PC-9 (cell line): ENCODE data around the gene GIMAP5. TPM values are rescaled to one million over a fixed set of nuclear protein-coding genes. Genes with fewer than 3 reads are reported as not detected.

Source experiments
- BruUV-seq: library from RNA; stranded (reverse); fragments of 400-500 nt; replicated peaks from 2 replicates; lab custom pipeline; 2021; lab: Mats Ljungman, UMichigan
- CTCF ChIA-PET: fragments of 300-600 bp; sonication (Branson Sonifier 250); formaldehyde crosslinking; loops from one replicate; lab custom pipeline; 2022; ENCODE audit warnings: antibody characterized with exemption; lab: Charles Lee
- POLR2A ChIA-PET: fragments of 300-600 bp; sonication (Branson Sonifier 250); formaldehyde crosslinking; loops from one replicate; lab custom pipeline; 2022; ENCODE audit warnings: antibody characterized with exemption; ENCODE audit not compliant: unreplicated experiment; lab: Charles Lee
- DNase-seq, 2 experiments: peaks; one replicate each; pipeline versions ENCODE4 v3.0.0 to v3.0.0-alpha.2; 2015 to 2022; ENCODE audit warnings: mixed read lengths in 1 of 2
- H2AFZ ChIP-seq: fragments of 200-600 bp; sonication (generic); 2 replicates; pipeline ENCODE4 v1.8.1; 2017; ENCODE audit warnings: antibody characterized with exemption
- H3F3A ChIP-seq: fragments of 200-600 bp; sonication (generic); 2 replicates; pipeline ENCODE4 v1.8.1; 2017; ENCODE audit warnings: antibody characterized with exemption, mild to moderate bottlenecking, low read depth; ENCODE audit not compliant: insufficient read depth
- H3K27ac ChIP-seq: fragments of 200-600 bp; sonication (generic); 2 replicates; pipeline ENCODE4 v1.6.1; 2016; ENCODE audit warnings: mixed run types
- H3K27me3 ChIP-seq: fragments of 200-600 bp; sonication (generic); 2 replicates; pipeline ENCODE4 v1.6.1; 2016; ENCODE audit warnings: low read depth, mixed run types; ENCODE audit not compliant: insufficient read depth
- H3K36me3 ChIP-seq: fragments of 200-600 bp; sonication (generic); 2 replicates; pipeline ENCODE4 v1.6.1; 2016; ENCODE audit warnings: low read depth, mixed run types
- H3K4me1 ChIP-seq: fragments of 200-600 bp; sonication (generic); replicated peaks from 2 replicates; pipeline ENCODE4 v1.6.1; 2016; ENCODE audit warnings: mixed run types; ENCODE audit not compliant: insufficient read depth
- H3K4me2 ChIP-seq: fragments of 200-600 bp; sonication (generic); 2 replicates; pipeline ENCODE4 v1.6.1; 2017; ENCODE audit warnings: mixed run types
- H3K4me3 ChIP-seq: fragments of 200-600 bp; sonication (generic); 2 replicates; pipeline ENCODE4 v1.6.1; 2016; ENCODE audit warnings: mixed run types
- H3K79me2 ChIP-seq: fragments of 200-600 bp; sonication (generic); 2 replicates; pipeline ENCODE4 v1.6.1; 2017; ENCODE audit warnings: low read depth, mixed run types
- H3K9me2 ChIP-seq: fragments of 200-600 bp; sonication (generic); 2 replicates; pipeline ENCODE4 v1.8.1; 2017; ENCODE audit warnings: mild to moderate bottlenecking; ENCODE audit not compliant: insufficient read depth
- H3K9me3 ChIP-seq: fragments of 200-600 bp; sonication (generic); 2 replicates; pipeline ENCODE4 v1.8.1; 2016; ENCODE audit warnings: low read depth; ENCODE audit not compliant: insufficient read depth
- H4K20me1 ChIP-seq: fragments of 200-600 bp; sonication (generic); 2 replicates; pipeline ENCODE4 v1.8.1; 2017; ENCODE audit not compliant: insufficient read depth
- CTCF ChIP-seq: fragments of 200-600 bp; sonication (generic); conservative IDR thresholded peaks from 2 replicates; pipeline ENCODE4 v1.6.1; 2017; ENCODE audit warnings: mixed run types, antibody characterized with exemption, mild to moderate bottlenecking, moderate library complexity
- EZH2 ChIP-seq: fragments of 200-600 bp; sonication (generic); IDR thresholded peaks from 2 replicates; pipeline ENCODE4 v1.8.0; 2017; ENCODE audit warnings: antibody characterized with exemption, low read depth
- intact Hi-C: fragments of 100-400 bp; cut with micrococcal nuclease; formaldehyde crosslinking; loops from one replicate; pipeline ENCODE4 v1.10.0; 2022; ENCODE audit not compliant: unreplicated experiment
- total RNA-seq: library from RNA; stranded (reverse); gene quantifications from 2 replicates; pipeline ENCODE4 v1.2.3, GENCODE V29; 2021

Gene GIMAP5
- total RNA-seq, 1 experiment from 2014 or later = not detected

GRCh38 chr7:150738591-150739001 lies 1.4 kb downstream of the GIMAP5 start:
- H3K4me3 ChIP-seq = no peak overlapping the region
- peaks cover 60% of the 10 kb centered on the region for H3K27me3 ChIP-seq
- no peaks in the 10 kb centered on the region for H3K79me2 ChIP-seq
- H3K36me3 ChIP-seq = no peaks in the 10 kb centered on the region
- H2AFZ ChIP-seq = no peak overlapping the region
- intact Hi-C loops = no loop called here
- CTCF ChIA-PET = no interaction called here
- TF ChIP-seq EZH2 = no peak
- no peak for TF ChIP-seq CTCF
- no peaks in the 10 kb centered on the region for H4K20me1 ChIP-seq
- no peaks in the 10 kb centered on the region for H3K4me1 ChIP-seq
- DNase-seq = peak in 1 of 2 experiments; percentile 70
- H3K9me3 ChIP-seq = 0 out of 2 replicates have a peak, but pooled peaks cover 3% of the 10 kb centered on the region
- H3K27ac ChIP-seq = no peak overlapping the region
- no peaks in the 10 kb centered on the region for H3F3A ChIP-seq
- no peak overlapping the region for H3K4me2 ChIP-seq
- H3K9me2 ChIP-seq = no peaks in the 10 kb centered on the region
- POLR2A ChIA-PET = no interaction called here
- BruUV-seq = no TSS peak

GRCh38 chr7:150739033-150739432 lies 1.8 kb downstream of the GIMAP5 start:
- intact Hi-C loops = no loop called here
- Histone ChIP-seq H3K9me2 (no peaks in the 10 kb centered on the region), H3K4me3 (no peak overlapping the region), H3K27ac (no peak overlapping the region), H3K9me3 (0 out of 2 replicates have a peak, but pooled peaks cover 3% of the 10 kb centered on the region), H2AFZ (no peak overlapping the region), H4K20me1 (no peaks in the 10 kb centered on the region), H3K4me2 (no peak overlapping the region), H3K27me3 (peaks cover 65% of the 10 kb centered on the region), H3K4me1 (no peaks in the 10 kb centered on the region), H3F3A (no peaks in the 10 kb centered on the region), H3K36me3 (no peaks in the 10 kb centered on the region), H3K79me2 (no peaks in the 10 kb centered on the region)
- TF ChIP-seq CTCF = no peak
- no peak for TF ChIP-seq EZH2
- ChIA-PET POLR2A (no interaction called here), CTCF (no interaction called here)
- DNase-seq = no peak
- BruUV-seq = no TSS peak

- no peaks in the 10 kb centered on the region for H3K79me2 ChIP-seq
- H3K4me3 ChIP-seq = no peak overlapping the region
- H2AFZ ChIP-seq = no peak overlapping the region
- H3K27me3 ChIP-seq = peaks cover 66% of the 10 kb centered on the region
- H3K4me1 ChIP-seq = no peaks in the 10 kb centered on the region
- H3K9me3 ChIP-seq = 0 out of 2 replicates have a peak, but pooled peaks cover 3% of the 10 kb centered on the region
- ChIA-PET CTCF (interaction anchor here (0.6 kb wide), 1 partner anchor 308 kb away, joined by 17 read pairs; the partner anchor contains the start of gene ASIC3), POLR2A (no interaction called here)
- no peaks in the 10 kb centered on the region for H3F3A ChIP-seq
- intact Hi-C loops = no loop called here
- H3K36me3 ChIP-seq = no peaks in the 10 kb centered on the region
- no peaks in the 10 kb centered on the region for H3K9me2 ChIP-seq
- TF ChIP-seq EZH2 = no peak
- no peak for TF ChIP-seq CTCF
- H3K27ac ChIP-seq = no peak overlapping the region
- no peak overlapping the region for H3K4me2 ChIP-seq
- no peaks in the 10 kb centered on the region for H4K20me1 ChIP-seq
- DNase-seq = no peak
- BruUV-seq = no TSS peak
Observed at GRCh38 chr7:150740053-150740452, 2.8 kb downstream of the GIMAP5 start.
